GM21576 (cell line): ENCODE results near the gene PRAMEF5.
"Not testable (repeated sequence)": the region's sequence is repeated elsewhere in the genome, so short reads cannot be mapped to it uniquely, and the experiment has no call there.

Source experiments
- ATAC-seq: cut with Tn5 transposase; IDR thresholded peaks from one replicate; pipeline ENCODE4 v1.9.1; 2021; ENCODE audit warnings: mild to moderate bottlenecking, moderate library complexity; ENCODE audit not compliant: unreplicated experiment

The PRAMEF5 gene

DNA sequence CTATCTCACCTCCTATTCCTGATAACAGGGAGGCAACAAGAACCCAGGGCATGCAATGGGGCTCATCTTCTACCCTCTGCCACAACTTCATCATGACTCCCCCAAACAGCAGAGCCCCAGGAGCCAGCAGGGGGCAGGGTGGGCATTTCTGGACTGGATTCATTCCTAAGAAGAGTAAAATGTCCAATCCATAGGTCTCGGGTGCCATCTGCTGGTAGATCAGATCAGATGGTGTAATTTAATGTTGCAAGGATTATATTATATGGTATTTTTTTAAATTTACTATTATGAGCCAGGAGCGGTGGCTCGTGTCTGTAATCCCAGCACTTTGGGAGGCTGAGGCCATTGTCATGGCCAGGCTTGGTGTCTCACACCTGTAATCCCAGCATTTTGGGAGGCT, 11.1 kb downstream of the PRAMEF5 start:
- ATAC-seq: not testable (repeated sequence)

DNA sequence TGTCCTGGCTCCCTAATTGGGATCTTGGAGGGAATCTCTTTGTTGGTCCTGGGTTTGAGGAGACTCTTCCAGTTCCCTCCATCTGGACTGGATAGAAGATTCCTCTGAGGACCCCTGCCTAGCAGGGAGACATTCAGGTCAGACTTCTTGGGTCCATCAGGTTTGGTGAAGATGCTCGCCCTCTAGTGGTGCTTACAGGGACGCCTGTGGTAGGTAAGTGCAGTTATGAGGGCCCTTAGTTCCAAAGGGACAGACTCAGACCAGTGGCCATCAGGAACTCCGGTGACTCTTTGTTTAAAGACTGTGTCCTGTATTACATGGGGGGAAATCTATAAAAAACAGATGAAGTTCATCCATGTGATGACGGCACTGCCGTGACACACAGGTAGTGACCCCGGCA, 23.0 kb downstream of the PRAMEF5 start:
- ATAC-seq: not testable (repeated sequence)

DNA sequence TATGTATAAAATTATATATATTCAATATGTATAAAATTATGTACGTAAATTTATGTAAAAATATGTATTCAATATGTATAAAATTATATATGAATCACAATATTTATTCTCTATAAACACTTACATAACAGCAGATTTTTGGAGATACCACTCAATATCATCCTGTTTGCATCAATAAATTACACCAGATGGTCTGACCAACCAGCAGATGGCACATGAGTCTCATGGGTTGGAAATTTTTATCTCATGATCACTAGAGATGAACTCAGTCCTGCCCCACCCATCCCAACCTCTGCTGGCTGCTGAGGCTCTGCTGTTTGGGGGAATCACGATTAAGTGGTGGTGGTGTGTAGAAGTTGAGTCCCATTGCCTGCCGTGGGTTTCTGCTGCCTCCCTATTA, 25.6 kb downstream of the PRAMEF5 start:
- ATAC-seq: not testable (repeated sequence)

DNA sequence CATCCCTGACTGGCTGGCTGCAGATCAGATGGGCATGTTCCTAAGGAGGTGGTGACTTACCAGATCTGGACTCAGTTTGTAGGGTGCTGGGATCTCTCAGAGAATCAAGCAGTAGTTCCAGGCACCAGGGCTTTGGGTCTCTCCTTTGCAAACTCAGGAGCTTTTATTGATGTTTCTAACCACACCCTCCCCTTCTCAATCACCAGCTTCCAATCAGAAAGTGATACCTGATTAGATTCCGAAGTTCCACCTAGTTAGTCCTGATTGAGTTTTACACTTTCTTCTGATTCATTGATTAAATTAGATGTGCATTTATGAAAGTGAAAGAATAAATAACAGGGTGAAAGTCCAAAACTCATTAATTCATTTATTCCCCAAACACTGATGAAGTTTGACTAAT, 31.0 kb downstream of the PRAMEF5 start, which contains the start of gene PRAMEF8:
Gene PRAMEF8, minus strand, starts transcription at position 101 of the 400 bp plus-strand sequence. CDS start 1,046 bp downstream, outside the sequence.
- not testable (repeated sequence) for ATAC-seq

DNA sequence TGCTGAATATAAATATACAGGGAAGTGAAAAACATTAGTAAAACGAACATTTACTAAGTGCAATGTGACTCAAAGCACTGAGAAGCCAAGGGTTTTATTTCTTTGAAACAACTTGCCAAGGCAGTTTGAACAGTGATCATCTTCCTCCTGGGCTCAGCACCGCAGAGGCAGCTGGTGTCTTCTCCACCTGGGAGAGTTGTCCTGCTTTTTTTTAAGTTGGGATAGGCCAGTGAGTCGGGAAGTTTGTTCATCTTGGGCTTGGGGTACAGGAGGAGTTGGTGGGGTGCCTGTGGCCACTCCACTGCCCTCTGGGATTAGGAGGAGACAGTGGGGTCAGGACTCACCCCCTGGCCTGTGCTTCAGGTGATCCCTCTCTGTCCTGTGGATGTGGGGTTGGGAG, 35.0 kb downstream of the PRAMEF5 start:
- not testable (repeated sequence) for ATAC-seq

DNA sequence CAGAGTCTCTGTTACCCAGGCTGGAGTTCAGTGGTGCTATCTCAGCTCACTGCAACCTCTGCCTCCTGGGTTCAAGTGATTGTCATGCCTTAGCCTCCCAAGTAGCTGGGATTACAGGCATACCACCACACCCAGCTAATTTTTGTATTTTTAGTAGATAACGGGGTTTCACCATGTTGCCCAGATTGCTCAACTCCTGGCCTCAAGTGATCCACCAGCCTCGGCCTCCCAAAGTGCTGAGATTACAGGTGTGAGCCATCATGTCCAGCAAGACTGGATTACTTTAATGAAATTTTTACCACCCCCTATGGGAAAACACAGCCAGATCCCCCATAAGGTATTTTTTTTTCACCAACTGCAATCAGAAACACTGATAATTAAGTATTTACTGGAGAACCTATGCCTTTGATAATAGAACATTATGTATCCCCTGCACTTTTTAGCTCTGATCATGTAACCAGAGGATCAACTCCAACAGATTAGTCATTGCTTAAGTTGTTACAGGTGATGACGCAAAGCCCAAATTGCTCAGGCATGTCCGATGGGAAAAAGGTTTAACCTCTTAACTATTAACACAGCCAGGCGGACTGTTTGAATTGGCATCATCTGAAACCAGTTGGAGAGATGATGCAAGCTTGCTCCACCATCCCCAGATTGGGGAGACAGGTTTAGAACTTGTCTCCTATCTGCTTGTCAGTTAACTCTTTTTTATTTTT, 43.4 kb downstream of the PRAMEF5 start:
- ATAC-seq: not testable (repeated sequence)

DNA sequence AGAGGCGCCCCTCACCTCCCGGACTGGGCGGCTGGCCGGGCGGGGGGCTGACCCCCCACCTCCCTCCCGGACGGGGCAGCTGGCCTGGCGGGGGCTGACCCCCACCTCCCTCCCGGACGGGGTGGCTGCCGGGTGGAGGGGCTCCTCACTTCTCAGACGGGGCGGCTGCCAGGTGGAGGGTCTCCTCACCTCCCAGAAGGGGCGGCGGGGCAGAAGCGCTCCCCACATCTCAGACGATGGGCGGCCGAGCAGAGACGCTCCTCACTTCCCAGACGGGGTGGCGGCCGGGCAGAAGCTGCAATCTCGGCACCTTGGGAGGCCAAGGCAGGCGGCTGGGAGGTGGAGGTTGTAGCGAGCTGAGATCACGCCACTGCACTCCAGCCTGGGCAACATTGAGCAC, 44.7 kb downstream of the PRAMEF5 start:
- not testable (repeated sequence) for ATAC-seq

GRCh38 chr1:13302197-13302596, 48.2 kb downstream of the PRAMEF5 start:
- ATAC-seq: not testable (repeated sequence)

DNA sequence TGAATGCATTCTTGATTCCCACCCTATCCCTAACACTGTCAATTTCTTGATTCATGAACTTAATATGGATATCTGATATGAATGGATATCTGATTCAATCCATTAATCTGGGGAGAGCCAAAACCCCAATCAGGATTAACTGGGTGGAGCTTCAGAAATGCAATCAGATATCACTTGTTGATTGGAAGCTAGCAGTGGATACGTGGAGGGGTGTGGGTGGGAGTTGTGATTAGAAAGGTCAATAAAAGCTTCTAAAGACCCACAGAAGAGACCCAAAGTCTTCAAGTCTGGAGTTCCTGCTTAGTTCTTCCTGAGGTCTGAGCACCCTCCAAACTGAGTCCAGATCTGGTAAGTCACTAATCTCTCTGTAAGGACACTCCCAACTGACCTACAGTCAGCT, 49.2 kb downstream of the PRAMEF5 start, which contains the start of gene PRAMEF33:
Gene PRAMEF33, plus strand, starts transcription at position 301 of the 400 bp plus-strand sequence. CDS start 2,416 bp downstream, outside the sequence.
- not testable (repeated sequence) for ATAC-seq
